Breast epithelium (tissue), 4 donors: Measurements from ENCODE around the gene ZNF408. TPM values are rescaled to one million over a fixed set of nuclear protein-coding genes. Genes with fewer than 3 reads are reported as not detected.

Experiments used
- DNase-seq, 2 donors: peaks; one replicate each; pipeline ENCODE4 v3.0.0-alpha.2; 2019; ENCODE audit warnings: low spot score in 2 of 2
- H3K27ac ChIP-seq, 2 donors: fragments of 200-600 bp; sonication (generic) in 1 of 2; one replicate each; pipeline ENCODE4 v1.5.1; 2016 to 2019; ENCODE audit warnings: mild to moderate bottlenecking in 1 of 2
- H3K27me3 ChIP-seq, 2 donors: fragments of 200-600 bp; sonication (generic) in 1 of 2; one replicate each; pipeline versions ENCODE4 v1.5.1 to v1.6.0; 2017 to 2019; ENCODE audit warnings: control low read depth in 1 of 2, mild to moderate bottlenecking in 1 of 2
- H3K36me3 ChIP-seq: fragments of 200-600 bp; one replicate; pipeline ENCODE4 v1.5.1; 2019
- H3K4me1 ChIP-seq, 2 donors: fragments of 200-600 bp; sonication (generic); one replicate each; pipeline ENCODE4 v1.5.1; 2016 to 2019; ENCODE audit warnings: control low read depth in 1 of 2
- H3K4me3 ChIP-seq, 3 donors: fragments of 200-600 bp; sonication (generic); 1 replicate in 2 of 3; 2 replicates in 1 of 3; pipeline ENCODE4 v1.5.1; 2016 to 2019; ENCODE audit warnings: mild to moderate bottlenecking in 3 of 3, moderate library complexity in 2 of 3
- H3K9me3 ChIP-seq, 2 donors: fragments of 200-600 bp; sonication (generic) in 1 of 2; one replicate each; pipeline ENCODE4 v1.5.1; 2016 to 2019; ENCODE audit warnings: control low read depth in 1 of 2
- CTCF ChIP-seq, 3 donors: fragments of 450-650 bp; IDR thresholded peaks; one replicate each; pipeline ENCODE4 v1.5.1; 2016 to 2017; ENCODE audit warnings: antibody characterized with exemption in 3 of 3, mild to moderate bottlenecking in 3 of 3, moderate library complexity in 3 of 3
- POLR2A ChIP-seq: fragments of 450-650 bp; IDR thresholded peaks from one replicate; pipeline ENCODE4 v1.6.1; 2016; ENCODE audit warnings: antibody characterized with exemption, mild to moderate bottlenecking, moderate library complexity
- POLR2AphosphoS5 ChIP-seq, 3 donors: sonication (generic); formaldehyde crosslinking; IDR thresholded peaks; one replicate each; pipeline ENCODE4 v1.6.1; 2017; ENCODE audit warnings: antibody characterized with exemption in 3 of 3
- intact Hi-C: fragments of 100-400 bp; cut with DNase I; formaldehyde crosslinking; loops from one replicate; pipeline ENCODE4 v1.15.1; 2023; ENCODE audit warnings: low total_unique reads
- total RNA-seq, 3 donors: library from RNA; depleted of rRNA; stranded (reverse); fragments of >200 nt; gene quantifications; one replicate each; pipeline ENCODE4 v1.1.0, GENCODE V29; 2016

Gene ZNF408
- total RNA-seq, 3 donors from 2014 or later, result 6.4 to 8.0 (median 7.5) TPM

DNA sequence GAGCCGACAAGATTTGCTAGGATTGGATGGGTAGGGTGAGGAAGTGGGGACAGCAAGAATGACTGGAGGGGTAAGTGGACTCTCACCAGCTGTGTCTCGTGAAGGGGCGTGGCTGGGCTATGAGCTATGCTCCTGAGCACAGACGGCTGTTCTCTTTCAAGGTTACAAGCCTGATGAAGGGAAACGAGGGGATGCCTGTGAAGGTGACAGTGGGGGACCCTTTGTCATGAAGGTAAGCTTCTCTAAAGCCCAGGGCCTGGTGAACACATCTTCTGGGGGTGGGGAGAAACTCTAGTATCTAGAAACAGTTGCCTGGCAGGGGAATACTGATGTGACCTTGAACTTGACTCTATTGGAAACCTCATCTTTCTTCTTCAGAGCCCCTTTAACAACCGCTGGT is 38.1 kb downstream of the ZNF408 start:
- intact Hi-C loops, result no loop called here
- Histone ChIP-seq H3K4me1 (no peaks in the 10 kb centered on the region), H3K4me3 (no peak overlapping the region), H3K27ac (no peak overlapping the region), H3K27me3 (no peaks in the 10 kb centered on the region), H3K9me3 (no peaks in the 10 kb centered on the region), H3K36me3 (peaks cover 3% of the 10 kb centered on the region)
- TF ChIP-seq CTCF (IDR thresholded peaks at IDR 0.05) (no peak), POLR2AphosphoS5 (IDR thresholded peaks at IDR 0.05) (no peak), POLR2A (no peak)
- DNase-seq, result no peak

DNA sequence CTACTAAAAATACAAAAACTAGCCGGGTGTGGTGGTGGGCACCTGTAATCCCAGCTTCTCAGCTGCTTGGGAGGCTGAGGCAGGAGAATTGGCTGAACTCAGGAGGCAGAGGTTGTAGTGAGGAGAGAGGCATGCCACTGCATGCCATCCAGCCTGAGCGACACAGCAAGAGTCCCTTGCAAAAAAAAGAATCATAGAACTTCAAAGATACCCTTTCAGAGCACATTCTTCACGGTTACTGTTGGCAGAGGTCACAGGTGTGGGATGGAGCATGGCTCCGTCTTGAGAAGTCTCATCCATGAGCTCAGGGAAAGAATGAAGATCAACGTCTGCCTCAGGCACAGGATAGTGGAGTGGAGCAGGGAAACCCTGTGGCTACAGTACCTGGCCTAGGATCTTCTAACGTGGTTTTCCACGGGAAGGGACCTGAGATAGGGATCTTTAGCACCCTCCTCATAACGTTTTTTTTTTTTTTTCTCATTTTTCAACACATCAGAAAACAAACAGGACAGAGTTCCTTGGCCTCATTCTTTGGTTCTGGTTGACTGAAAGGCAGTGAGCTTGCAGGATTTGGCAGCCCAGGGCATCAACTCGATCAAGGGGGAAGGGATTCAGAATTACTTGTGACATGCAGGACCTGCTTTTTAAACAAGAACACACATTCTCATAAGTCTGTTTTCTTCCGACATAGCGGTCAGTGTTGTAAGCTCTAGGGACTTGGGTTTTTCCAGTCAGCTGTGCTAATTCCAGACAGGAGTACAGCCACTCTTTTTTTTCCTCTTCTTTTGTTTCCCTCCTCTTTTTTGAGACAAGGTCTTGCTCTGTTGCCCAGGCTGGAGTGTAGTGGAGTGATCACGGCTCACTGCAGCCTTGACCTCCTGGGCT is 41.0 kb downstream of the ZNF408 start:
- no peaks in the 10 kb centered on the region for H3K9me3 ChIP-seq
- no peak for TF ChIP-seq POLR2A
- no peak for TF ChIP-seq CTCF (IDR thresholded peaks at IDR 0.05)
- TF ChIP-seq POLR2AphosphoS5 (IDR thresholded peaks at IDR 0.05), result no peak
- no peak overlapping the region for H3K27ac ChIP-seq
- no peak for DNase-seq
- intact Hi-C loops, result no loop called here
- H3K4me3 ChIP-seq, result no peak overlapping the region
- H3K36me3 ChIP-seq, result peaks cover 7% of the 10 kb centered on the region
- no peaks in the 10 kb centered on the region for H3K4me1 ChIP-seq
- no peaks in the 10 kb centered on the region for H3K27me3 ChIP-seq

DNA sequence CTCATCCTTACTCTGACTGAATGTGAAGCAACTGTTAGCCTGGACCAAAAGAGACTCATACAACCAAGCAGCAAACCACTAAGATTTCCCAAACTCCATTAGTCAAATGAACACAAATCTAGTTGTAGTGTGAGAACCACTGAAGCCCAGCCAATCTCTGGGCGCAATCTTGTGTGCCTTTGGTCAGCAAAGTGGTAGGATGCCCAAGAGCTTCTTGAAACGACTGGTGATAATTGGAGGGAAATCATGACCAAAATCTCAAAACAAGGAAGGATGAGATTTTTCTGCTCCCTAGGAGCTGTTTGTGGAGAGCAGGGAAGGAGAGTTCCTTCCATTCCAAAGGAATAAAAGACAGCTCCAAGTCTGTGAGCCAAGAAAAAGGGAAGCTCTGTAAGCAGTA is 42.2 kb downstream of the ZNF408 start:
- Histone ChIP-seq H3K27ac (no peak overlapping the region), H3K4me1 (no peaks in the 10 kb centered on the region), H3K36me3 (peaks cover 7% of the 10 kb centered on the region), H3K9me3 (no peaks in the 10 kb centered on the region), H3K27me3 (no peaks in the 10 kb centered on the region), H3K4me3 (no peak overlapping the region)
- TF ChIP-seq POLR2AphosphoS5 (IDR thresholded peaks at IDR 0.05) (no peak), POLR2A (no peak), CTCF (IDR thresholded peaks at IDR 0.05) (no peak)
- intact Hi-C loops, result no loop called here
- DNase-seq, result no peak

DNA sequence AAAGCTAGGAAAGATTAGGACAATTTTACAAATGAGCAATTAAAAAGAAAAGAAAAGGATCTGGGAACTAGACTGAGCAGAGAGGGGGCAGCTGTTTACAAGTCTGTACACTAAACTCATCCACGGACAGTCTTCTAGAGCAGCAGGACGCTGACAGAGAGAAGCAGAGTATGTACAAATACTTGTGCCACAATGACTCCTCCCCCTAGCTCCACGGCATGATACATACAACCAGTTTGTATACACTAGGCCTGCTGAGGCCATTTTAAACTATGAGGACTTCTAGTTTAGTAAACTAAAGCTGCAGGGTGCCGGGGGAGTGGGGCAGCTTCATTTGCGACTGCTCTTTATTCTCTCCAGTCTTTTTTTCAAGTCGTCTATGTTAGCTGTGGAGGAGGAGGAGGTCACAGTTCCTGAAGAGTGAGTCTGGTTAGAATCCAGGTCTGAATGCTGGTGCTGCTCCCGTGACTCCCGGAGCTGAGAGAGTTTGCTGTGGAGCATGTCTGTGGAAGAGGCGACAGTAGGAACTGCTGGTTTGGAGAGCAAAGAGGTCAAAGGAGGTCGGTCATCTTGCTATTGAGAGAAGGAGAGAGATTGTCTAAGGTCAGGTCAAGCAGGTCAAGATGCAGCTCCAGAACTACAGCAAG is 43.0 kb downstream of the ZNF408 start:
- TF ChIP-seq POLR2A, result no peak
- TF ChIP-seq CTCF (IDR thresholded peaks at IDR 0.05), result no peak
- TF ChIP-seq POLR2AphosphoS5 (IDR thresholded peaks at IDR 0.05), result no peak
- no peak for DNase-seq
- Histone ChIP-seq H3K27me3 (no peaks in the 10 kb centered on the region), H3K4me3 (no peak overlapping the region), H3K36me3 (peaks cover 7% of the 10 kb centered on the region), H3K4me1 (no peaks in the 10 kb centered on the region), H3K27ac (no peak overlapping the region), H3K9me3 (no peaks in the 10 kb centered on the region)
- intact Hi-C loops, result no loop called here

DNA sequence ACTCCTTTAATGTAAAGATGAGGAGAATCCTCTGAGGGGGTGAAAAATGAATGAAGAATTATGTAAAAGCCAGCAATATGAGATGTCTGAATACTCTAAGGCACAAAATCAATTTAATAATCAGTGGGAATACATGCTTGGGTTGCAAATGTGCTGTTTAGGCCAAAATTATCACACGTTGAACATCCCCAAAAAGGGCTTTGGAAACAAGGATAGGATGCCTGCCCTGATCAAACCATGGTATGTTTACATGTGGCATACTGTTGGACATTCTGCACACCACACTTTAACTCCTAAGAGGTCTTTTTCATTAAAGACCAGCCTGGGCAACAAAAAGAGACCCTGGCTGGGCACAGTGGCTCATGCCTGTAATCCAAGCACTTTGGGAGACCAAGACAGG is 44.5 kb downstream of the ZNF408 start:
- no peak overlapping the region for H3K27ac ChIP-seq
- no peak for DNase-seq
- no peak overlapping the region for H3K4me3 ChIP-seq
- H3K4me1 ChIP-seq, result no peaks in the 10 kb centered on the region
- TF ChIP-seq POLR2A, result no peak
- TF ChIP-seq POLR2AphosphoS5 (IDR thresholded peaks at IDR 0.05), result no peak
- TF ChIP-seq CTCF (IDR thresholded peaks at IDR 0.05), result no peak
- H3K27me3 ChIP-seq, result no peaks in the 10 kb centered on the region
- H3K9me3 ChIP-seq, result no peaks in the 10 kb centered on the region
- intact Hi-C loops, result no loop called here
- peaks cover 9% of the 10 kb centered on the region for H3K36me3 ChIP-seq
